Heart left ventricle (tissue), 13 donors: ENCODE data around the gene ADAM19.

Source experiments
- POLR2A ChIP-seq, 2 donors: fragments of 450-650 bp; IDR thresholded peaks; one replicate each; pipeline ENCODE4 v1.6.1; 2017; ENCODE audit warnings: antibody characterized with exemption in 2 of 2, mild to moderate bottlenecking in 2 of 2, moderate library complexity in 2 of 2
- TF ChIP-seq, protein P1 (sequence below), 12 donors: fragments of 200-600 bp; sonication (generic) in 4 of 12; IDR thresholded peaks; one replicate each; pipeline versions ENCODE4 v1.5.0 to v1.8.0; 2018 to 2022; ENCODE audit warnings: antibody characterized with exemption in 12 of 12, mild to moderate bottlenecking in 5 of 12
- donor health status: ischemic (EF 13 %, LVEDD 7.1; RV severe dilation, severe dysfunction).
- donor health status: DM: no; HTN: yes; CAD: no.
- donor health status: DM: no; HTN: no; CAD: no.
- donor health status: ischemic (EF 25% LVEDD 6.9; RV normal size, moderate dysfunction).
- donor health status: ischemic (EF 25% LVEDD 5.7; RV mildly dilated, moderate dysfunction).
- donor health status: ischemic (EF 35%, LVEDD 5.7; RV mildly dilated, moderate dysfunction).
- donor health status: nonischemic (EF 11% LVEDD 7.7; RV severe dilation, severe dysfunction).
- donor health status: DM: yes; HTN: yes; CAD: no.
- donor health status: PGD.
- donor health status: ischemic (EF 29% LVEDD 5.4; RV normal size, mild dysfunction).
- donor health status: nonischemic (EF 23%, LVEDD 6.1; RV moderate dilation, normal function).

DNA sequence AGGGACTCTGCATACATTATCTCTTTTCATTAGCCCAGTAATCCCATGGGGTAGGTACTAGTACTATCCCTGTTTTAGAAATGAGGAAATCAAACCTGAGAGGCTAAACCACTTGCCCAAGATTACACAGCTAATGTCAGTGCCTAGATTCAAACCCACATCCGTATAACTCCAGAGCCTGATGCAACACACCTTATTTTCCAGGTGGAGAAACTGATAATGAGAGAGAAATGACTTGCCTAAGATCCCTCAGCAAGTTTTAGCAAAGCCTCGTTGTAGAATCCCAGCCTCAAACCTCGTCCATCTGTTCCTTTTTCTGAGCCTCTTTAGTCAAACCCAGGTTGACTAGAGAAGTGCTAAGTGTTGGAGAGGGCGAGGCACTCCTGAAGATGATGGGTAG lies 1.1 kb upstream of the ADAM19 start:
- TF ChIP-seq, protein P1, sequence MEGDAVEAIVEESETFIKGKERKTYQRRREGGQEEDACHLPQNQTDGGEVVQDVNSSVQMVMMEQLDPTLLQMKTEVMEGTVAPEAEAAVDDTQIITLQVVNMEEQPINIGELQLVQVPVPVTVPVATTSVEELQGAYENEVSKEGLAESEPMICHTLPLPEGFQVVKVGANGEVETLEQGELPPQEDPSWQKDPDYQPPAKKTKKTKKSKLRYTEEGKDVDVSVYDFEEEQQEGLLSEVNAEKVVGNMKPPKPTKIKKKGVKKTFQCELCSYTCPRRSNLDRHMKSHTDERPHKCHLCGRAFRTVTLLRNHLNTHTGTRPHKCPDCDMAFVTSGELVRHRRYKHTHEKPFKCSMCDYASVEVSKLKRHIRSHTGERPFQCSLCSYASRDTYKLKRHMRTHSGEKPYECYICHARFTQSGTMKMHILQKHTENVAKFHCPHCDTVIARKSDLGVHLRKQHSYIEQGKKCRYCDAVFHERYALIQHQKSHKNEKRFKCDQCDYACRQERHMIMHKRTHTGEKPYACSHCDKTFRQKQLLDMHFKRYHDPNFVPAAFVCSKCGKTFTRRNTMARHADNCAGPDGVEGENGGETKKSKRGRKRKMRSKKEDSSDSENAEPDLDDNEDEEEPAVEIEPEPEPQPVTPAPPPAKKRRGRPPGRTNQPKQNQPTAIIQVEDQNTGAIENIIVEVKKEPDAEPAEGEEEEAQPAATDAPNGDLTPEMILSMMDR (IDR thresholded peaks at IDR 0.05): no peak
- TF ChIP-seq POLR2A (IDR thresholded peaks at IDR 0.05): no peak
